PC-3 (cell line): ENCODE data around the gene ATP10A. TPM values are rescaled to one million over a fixed set of nuclear protein-coding genes. Genes with fewer than 3 reads are reported as not detected.

Experiments used
- ATAC-seq: fragments of 200-7000 bp; cut with Tn5 transposase; 2 replicates; pipeline ENCODE4 v1.9.1; 2020; ENCODE audit warnings: mild to moderate bottlenecking, moderate library complexity
- BruUV-seq: library from RNA; stranded (reverse); fragments of 400-500 nt; replicated peaks from 2 replicates; lab custom pipeline; 2021; lab: Mats Ljungman, UMichigan
- CTCF ChIA-PET: fragments of 300-600 bp; sonication (Branson Sonifier 250); formaldehyde crosslinking; loops from one replicate; lab custom pipeline; 2022; ENCODE audit warnings: antibody characterized with exemption; lab: Charles Lee
- POLR2A ChIA-PET: fragments of 300-600 bp; sonication (Branson Sonifier 250); formaldehyde crosslinking; loops from one replicate; lab custom pipeline; 2022; ENCODE audit warnings: antibody characterized with exemption; ENCODE audit not compliant: unreplicated experiment; lab: Charles Lee
- DNase-seq: peaks from one replicate; pipeline ENCODE4 v3.0.0-alpha.2; 2015
- H2AFZ ChIP-seq: fragments of 300-600 bp; sonication (generic); 2 replicates; pipeline ENCODE4 v1.6.0; 2016; ENCODE audit warnings: antibody characterized with exemption, low read length
- H3F3A ChIP-seq: fragments of 300-600 bp; sonication (generic); one replicate; pipeline ENCODE4 v1.6.0; 2017; ENCODE audit warnings: antibody characterized with exemption, low read length, control low read depth, mild to moderate bottlenecking; ENCODE audit not compliant: unreplicated experiment
- H3K27ac ChIP-seq: fragments of 300-600 bp; sonication (generic); 2 replicates; pipeline ENCODE4 v1.5.1; 2016; ENCODE audit warnings: mild to moderate bottlenecking, low read length
- H3K27me3 ChIP-seq: fragments of 300-600 bp; sonication (generic); 2 replicates; pipeline ENCODE4 v1.6.1; 2016; ENCODE audit warnings: low read length, mixed read lengths
- H3K36me3 ChIP-seq: fragments of 300-600 bp; sonication (generic); 2 replicates; pipeline ENCODE4 v1.6.1; 2016; ENCODE audit warnings: low read depth, mixed run types, low read length, mixed read lengths
- H3K4me1 ChIP-seq: fragments of 300-600 bp; sonication (generic); 2 replicates; pipeline ENCODE4 v1.5.1; 2016; ENCODE audit warnings: low read length; ENCODE audit not compliant: insufficient read depth
- H3K4me2 ChIP-seq: fragments of 300-600 bp; sonication (generic); 2 replicates; pipeline ENCODE4 v1.6.0; 2016; ENCODE audit warnings: low read length
- H3K4me3 ChIP-seq: fragments of 300-600 bp; sonication (generic); 2 replicates; pipeline ENCODE4 v1.5.1; 2016; ENCODE audit warnings: mild to moderate bottlenecking, low read length, mixed read lengths
- H3K79me2 ChIP-seq: fragments of 300-600 bp; sonication (generic); 2 replicates; pipeline ENCODE4 v1.6.1; 2017; ENCODE audit warnings: low read length, mixed read lengths
- H3K9ac ChIP-seq: fragments of 300-600 bp; sonication (generic); 2 replicates; pipeline ENCODE4 v1.6.0; 2016; ENCODE audit warnings: mild to moderate bottlenecking, low read length
- H3K9me2 ChIP-seq: fragments of 300-600 bp; sonication (generic); replicated peaks from 2 replicates; pipeline ENCODE4 v1.6.1; 2016; ENCODE audit warnings: mixed run types, low read length, mixed read lengths
- H3K9me3 ChIP-seq: fragments of 300-600 bp; sonication (generic); 2 replicates; pipeline ENCODE4 v1.6.1; 2016; ENCODE audit warnings: low read length, mixed read lengths
- H4K20me1 ChIP-seq: fragments of 300-600 bp; sonication (generic); 2 replicates; pipeline ENCODE4 v1.6.1; 2016; ENCODE audit warnings: low read length, mixed read lengths
- EZH2 ChIP-seq: fragments of 300-600 bp; sonication (generic); IDR thresholded peaks from one replicate; pipeline ENCODE4 v1.6.1; 2017; ENCODE audit warnings: antibody characterized with exemption, mild to moderate bottlenecking, low read length; ENCODE audit not compliant: unreplicated experiment
- EZH2phosphoT487 ChIP-seq: fragments of 300-600 bp; sonication (generic); IDR thresholded peaks from 2 replicates; pipeline ENCODE4 v1.6.1; 2018; ENCODE audit warnings: mild to moderate bottlenecking, antibody characterized with exemption, low read length, borderline replicate concordance
- intact Hi-C: fragments of 100-400 bp; cut with micrococcal nuclease; formaldehyde crosslinking; loops from 2 replicates; pipeline ENCODE4 v1.9.0; 2023
- total RNA-seq: library from RNA; depleted of rRNA; stranded (reverse); fragments of >200 nt; gene quantifications from 2 replicates; pipeline ENCODE4 v1.2.3, GENCODE V29; 2014
- TF ChIP-seq, protein P1 (sequence below): fragments of 300-600 bp; sonication (generic); conservative IDR thresholded peaks from 2 replicates; pipeline ENCODE4 v1.5.1; 2017; ENCODE audit warnings: antibody characterized with exemption, low read depth, mild to moderate bottlenecking, low read length

ATP10A gene
- total RNA-seq, 1 experiment from 2014 or later: 2.6 TPM

DNA sequence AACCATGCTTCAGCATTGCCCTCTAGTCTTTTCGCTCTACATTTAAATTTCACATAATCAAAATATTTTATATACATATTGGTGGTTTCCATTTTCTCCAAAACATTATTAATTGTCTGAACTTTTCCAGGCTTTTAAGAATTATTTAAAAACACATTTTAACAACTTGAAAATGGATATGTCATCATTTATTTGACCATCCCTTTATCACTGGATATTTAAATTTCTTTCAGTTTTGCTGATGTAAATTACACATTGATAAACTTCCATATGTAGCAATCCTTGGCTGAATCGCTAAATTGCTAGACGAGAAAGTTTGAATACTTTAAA lies 146.0 kb downstream of the ATP10A start:
- Histone ChIP-seq H3K27ac (no peak overlapping the region), H3K27me3 (no peaks in the 10 kb centered on the region), H2AFZ (no peak overlapping the region), H3F3A (no peaks in the 10 kb centered on the region), H3K9me2 (no peaks in the 10 kb centered on the region), H4K20me1 (no peaks in the 10 kb centered on the region), H3K9ac (no peak overlapping the region), H3K9me3 (no peaks in the 10 kb centered on the region), H3K36me3 (no peaks in the 10 kb centered on the region), H3K4me1 (no peaks in the 10 kb centered on the region), H3K4me3 (no peak overlapping the region), H3K4me2 (no peak overlapping the region), H3K79me2 (no peaks in the 10 kb centered on the region)
- BruUV-seq: no TSS peak
- POLR2A ChIA-PET: no interaction called here
- CTCF ChIA-PET: no interaction called here
- TF ChIP-seq EZH2phosphoT487: no peak
- no peak for TF ChIP-seq EZH2
- TF ChIP-seq, protein P1, sequence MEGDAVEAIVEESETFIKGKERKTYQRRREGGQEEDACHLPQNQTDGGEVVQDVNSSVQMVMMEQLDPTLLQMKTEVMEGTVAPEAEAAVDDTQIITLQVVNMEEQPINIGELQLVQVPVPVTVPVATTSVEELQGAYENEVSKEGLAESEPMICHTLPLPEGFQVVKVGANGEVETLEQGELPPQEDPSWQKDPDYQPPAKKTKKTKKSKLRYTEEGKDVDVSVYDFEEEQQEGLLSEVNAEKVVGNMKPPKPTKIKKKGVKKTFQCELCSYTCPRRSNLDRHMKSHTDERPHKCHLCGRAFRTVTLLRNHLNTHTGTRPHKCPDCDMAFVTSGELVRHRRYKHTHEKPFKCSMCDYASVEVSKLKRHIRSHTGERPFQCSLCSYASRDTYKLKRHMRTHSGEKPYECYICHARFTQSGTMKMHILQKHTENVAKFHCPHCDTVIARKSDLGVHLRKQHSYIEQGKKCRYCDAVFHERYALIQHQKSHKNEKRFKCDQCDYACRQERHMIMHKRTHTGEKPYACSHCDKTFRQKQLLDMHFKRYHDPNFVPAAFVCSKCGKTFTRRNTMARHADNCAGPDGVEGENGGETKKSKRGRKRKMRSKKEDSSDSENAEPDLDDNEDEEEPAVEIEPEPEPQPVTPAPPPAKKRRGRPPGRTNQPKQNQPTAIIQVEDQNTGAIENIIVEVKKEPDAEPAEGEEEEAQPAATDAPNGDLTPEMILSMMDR: no peak
- ATAC-seq (no peak), DNase-seq (no peak)
- intact Hi-C loops: no loop called here

DNA sequence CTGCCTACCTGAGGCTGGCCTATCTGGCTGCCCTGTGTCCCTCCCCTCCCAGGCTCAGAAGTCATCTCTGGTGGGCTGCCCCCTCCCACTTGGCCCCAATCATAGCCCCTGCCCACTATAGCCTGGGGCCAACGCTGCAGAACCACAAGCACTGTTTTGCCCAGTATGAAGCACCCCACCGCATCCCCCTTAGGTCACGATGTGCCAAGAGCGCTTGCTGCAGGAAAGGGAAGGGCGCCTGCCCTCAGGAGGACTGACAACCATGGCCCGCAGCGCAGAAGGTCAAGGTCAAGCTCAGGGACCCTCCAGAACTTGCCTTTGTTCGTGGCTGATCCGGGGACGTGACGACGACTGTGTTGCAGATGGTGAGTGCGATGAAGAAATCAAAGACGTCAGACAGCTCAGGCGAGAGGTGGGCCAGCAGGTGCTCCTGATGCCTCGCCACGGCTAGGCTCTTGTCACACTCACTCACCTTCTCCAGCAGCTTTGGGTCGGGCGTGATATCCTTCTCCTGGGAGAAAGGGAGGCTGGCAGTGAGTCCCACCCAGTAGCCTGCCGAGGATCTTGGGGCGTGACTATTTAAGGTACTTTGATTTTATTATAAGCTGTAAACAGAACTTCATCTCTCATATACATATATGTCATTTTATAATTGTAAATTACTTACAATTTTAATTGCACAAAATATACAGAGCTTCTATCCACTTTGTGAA lies 146.6 kb downstream of the ATP10A start:
- Histone ChIP-seq H4K20me1 (no peaks in the 10 kb centered on the region), H3F3A (no peaks in the 10 kb centered on the region), H3K9me3 (no peaks in the 10 kb centered on the region), H3K36me3 (no peaks in the 10 kb centered on the region), H3K4me3 (no peak overlapping the region), H3K4me2 (no peak overlapping the region), H3K79me2 (no peaks in the 10 kb centered on the region), H3K27ac (no peak overlapping the region), H3K4me1 (no peaks in the 10 kb centered on the region), H3K27me3 (no peaks in the 10 kb centered on the region), H3K9me2 (no peaks in the 10 kb centered on the region), H3K9ac (no peak overlapping the region), H2AFZ (no peak overlapping the region)
- BruUV-seq: no TSS peak
- ChIA-PET POLR2A (no interaction called here), CTCF (no interaction called here)
- TF ChIP-seq, protein P1: no peak
- no peak for TF ChIP-seq EZH2
- no peak for TF ChIP-seq EZH2phosphoT487
- no peak for DNase-seq
- intact Hi-C loops: no loop called here
- no peak for ATAC-seq

DNA sequence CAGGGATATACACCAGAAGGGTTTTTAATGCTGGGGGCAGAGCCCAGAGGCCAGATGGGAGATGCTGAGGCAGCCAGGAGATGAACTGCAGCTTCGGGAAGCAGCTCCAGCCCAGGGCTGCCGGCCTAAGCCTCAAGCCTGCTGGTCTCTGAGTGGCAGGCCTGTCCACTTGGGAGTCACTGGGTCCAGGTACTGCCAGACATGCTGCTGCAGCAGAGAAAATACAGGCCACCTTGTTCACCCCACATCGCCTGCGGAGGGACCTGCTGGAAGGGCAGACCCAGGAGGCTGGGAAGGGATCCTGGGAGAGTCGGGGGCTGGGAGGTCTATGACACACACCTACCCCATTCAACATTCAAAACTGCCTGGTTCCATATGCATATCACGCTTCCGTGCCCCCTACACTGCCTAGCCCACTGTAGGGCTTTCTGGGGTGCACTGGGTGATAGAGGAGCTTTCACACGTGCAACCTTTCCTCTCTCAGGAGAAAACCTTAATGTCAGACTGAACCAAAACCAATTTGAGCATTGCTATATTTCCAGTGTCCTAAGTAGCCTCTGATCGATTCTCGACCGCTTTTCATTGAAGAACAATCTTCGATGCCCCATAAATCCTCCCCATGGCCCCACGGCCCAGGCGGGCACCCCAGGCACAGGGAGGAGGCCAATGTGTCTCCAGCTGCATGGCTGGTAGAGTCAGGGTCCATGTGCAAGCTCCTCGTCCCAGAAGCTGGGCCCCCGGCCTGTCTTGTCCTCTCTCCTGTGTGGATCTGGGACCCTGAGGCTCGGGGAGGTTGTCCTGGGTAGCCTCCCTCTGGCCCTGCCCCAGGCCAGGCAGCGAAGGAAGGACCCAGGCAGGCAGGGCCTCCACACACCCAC lies 147.4 kb downstream of the ATP10A start:
- Histone ChIP-seq H3K4me2 (no peak overlapping the region), H3K9ac (no peak overlapping the region), H3K36me3 (no peaks in the 10 kb centered on the region), H2AFZ (no peak overlapping the region), H3K79me2 (no peaks in the 10 kb centered on the region), H3K4me1 (no peaks in the 10 kb centered on the region), H3K4me3 (no peak overlapping the region), H4K20me1 (no peaks in the 10 kb centered on the region), H3K9me2 (no peaks in the 10 kb centered on the region), H3K9me3 (no peaks in the 10 kb centered on the region), H3K27me3 (no peaks in the 10 kb centered on the region), H3F3A (no peaks in the 10 kb centered on the region), H3K27ac (no peak overlapping the region)
- ATAC-seq: no peak
- CTCF ChIA-PET: no interaction called here
- TF ChIP-seq EZH2phosphoT487 (no peak), EZH2 (no peak)
- TF ChIP-seq, protein P1: no peak
- no peak for DNase-seq
- POLR2A ChIA-PET: no interaction called here
- intact Hi-C loops: no loop called here
- no TSS peak for BruUV-seq
